Measurements from ENCODE around the gene SYNE3. TPM values are rescaled to one million over a fixed set of nuclear protein-coding genes. Genes with fewer than 3 reads are reported as not detected.
"Not testable (repeated sequence)": the region's sequence is repeated elsewhere in the genome, so short reads cannot be mapped to it uniquely, and the experiment has no call there.

SYNE3 gene
- total RNA-seq, 1 experiment from 2014 or later, result 1.9 TPM

GRCh38 chr14:95511687-95512086 lies 4.8 kb downstream of the SYNE3 start:
- H3K9me2 ChIP-seq (ENCODE audit: insufficient read depth), result no peaks in the 10 kb centered on the region
- POLR2A ChIA-PET (ENCODE audit: unreplicated experiment), result no interaction called here
- no peaks in the 10 kb centered on the region for H3K79me2 ChIP-seq (ENCODE audit: low read depth)
- H3K4me3 ChIP-seq, result no peak overlapping the region
- H2AFZ ChIP-seq, result no peak overlapping the region
- no TSS peak for BruUV-seq (replicated peaks)
- H4K20me1 ChIP-seq (ENCODE audit: insufficient read depth), result no peaks in the 10 kb centered on the region
- CTCF ChIA-PET, result no interaction called here
- H3K27ac ChIP-seq, result no peak overlapping the region
- H3F3A ChIP-seq (ENCODE audit: insufficient read depth, low read depth), result peaks cover 8% of the 10 kb centered on the region
- TF ChIP-seq, protein P1, sequence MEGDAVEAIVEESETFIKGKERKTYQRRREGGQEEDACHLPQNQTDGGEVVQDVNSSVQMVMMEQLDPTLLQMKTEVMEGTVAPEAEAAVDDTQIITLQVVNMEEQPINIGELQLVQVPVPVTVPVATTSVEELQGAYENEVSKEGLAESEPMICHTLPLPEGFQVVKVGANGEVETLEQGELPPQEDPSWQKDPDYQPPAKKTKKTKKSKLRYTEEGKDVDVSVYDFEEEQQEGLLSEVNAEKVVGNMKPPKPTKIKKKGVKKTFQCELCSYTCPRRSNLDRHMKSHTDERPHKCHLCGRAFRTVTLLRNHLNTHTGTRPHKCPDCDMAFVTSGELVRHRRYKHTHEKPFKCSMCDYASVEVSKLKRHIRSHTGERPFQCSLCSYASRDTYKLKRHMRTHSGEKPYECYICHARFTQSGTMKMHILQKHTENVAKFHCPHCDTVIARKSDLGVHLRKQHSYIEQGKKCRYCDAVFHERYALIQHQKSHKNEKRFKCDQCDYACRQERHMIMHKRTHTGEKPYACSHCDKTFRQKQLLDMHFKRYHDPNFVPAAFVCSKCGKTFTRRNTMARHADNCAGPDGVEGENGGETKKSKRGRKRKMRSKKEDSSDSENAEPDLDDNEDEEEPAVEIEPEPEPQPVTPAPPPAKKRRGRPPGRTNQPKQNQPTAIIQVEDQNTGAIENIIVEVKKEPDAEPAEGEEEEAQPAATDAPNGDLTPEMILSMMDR (conservative IDR thresholded peaks at IDR 0.05), result no peak
- no peak for TF ChIP-seq EZH2 (IDR thresholded peaks at IDR 0.05; ENCODE audit: low read depth)
- no peak for DNase-seq
- intact Hi-C loops (cut with micrococcal nuclease; ENCODE audit: unreplicated experiment), result no loop called here
- H3K36me3 ChIP-seq (ENCODE audit: low read depth), result no peaks in the 10 kb centered on the region
- peaks cover 17% of the 10 kb centered on the region for H3K4me1 ChIP-seq (replicated peaks; ENCODE audit: insufficient read depth)
- no peaks in the 10 kb centered on the region for H3K27me3 ChIP-seq (ENCODE audit: insufficient read depth, low read depth)
- H3K9me3 ChIP-seq (ENCODE audit: insufficient read depth, low read depth), result no peaks in the 10 kb centered on the region
- H3K4me2 ChIP-seq, result no peak overlapping the region

DNA sequence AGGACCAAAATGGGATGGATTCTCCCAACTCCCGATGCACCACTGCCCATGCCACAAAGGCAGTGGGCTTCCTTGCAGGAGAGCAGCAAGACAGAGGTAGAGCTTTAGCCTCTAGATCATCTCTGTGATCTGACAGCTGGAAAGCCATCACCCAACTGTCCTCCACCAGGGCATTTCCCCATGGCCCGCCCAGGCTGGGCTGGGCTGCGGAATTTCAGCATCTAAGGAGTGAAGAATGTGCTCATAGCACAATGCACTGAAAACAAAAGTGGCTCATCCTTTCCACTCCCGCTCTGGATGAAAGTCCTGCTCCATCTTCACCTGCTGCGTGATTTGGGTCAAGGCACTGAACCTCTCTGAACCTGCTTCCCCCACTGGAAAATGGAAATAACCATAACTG lies 5.6 kb downstream of the SYNE3 start:
- ChIA-PET POLR2A (ENCODE audit: unreplicated experiment) (no interaction called here), CTCF (no interaction called here)
- intact Hi-C loops (cut with micrococcal nuclease; ENCODE audit: unreplicated experiment), result no loop called here
- TF ChIP-seq, protein P1 (conservative IDR thresholded peaks at IDR 0.05), result no peak
- no peak for TF ChIP-seq EZH2 (IDR thresholded peaks at IDR 0.05; ENCODE audit: low read depth)
- Histone ChIP-seq H3K4me3 (no peak overlapping the region), H4K20me1 (ENCODE audit: insufficient read depth) (no peaks in the 10 kb centered on the region), H3K4me2 (no peak overlapping the region), H3K9me3 (ENCODE audit: insufficient read depth, low read depth) (no peaks in the 10 kb centered on the region), H3K4me1 (replicated peaks; ENCODE audit: insufficient read depth) (peaks cover 20% of the 10 kb centered on the region), H3F3A (ENCODE audit: insufficient read depth, low read depth) (peaks cover 8% of the 10 kb centered on the region), H3K27me3 (ENCODE audit: insufficient read depth, low read depth) (no peaks in the 10 kb centered on the region), H3K9me2 (ENCODE audit: insufficient read depth) (no peaks in the 10 kb centered on the region), H3K36me3 (ENCODE audit: low read depth) (no peaks in the 10 kb centered on the region), H3K27ac (no peak overlapping the region), H3K79me2 (ENCODE audit: low read depth) (no peaks in the 10 kb centered on the region), H2AFZ (no peak overlapping the region)
- no peak for DNase-seq
- no TSS peak for BruUV-seq (replicated peaks)

GRCh38 chr14:95510344-95510743 lies 6.1 kb downstream of the SYNE3 start:
- H3F3A ChIP-seq (ENCODE audit: insufficient read depth, low read depth); H3K79me2 ChIP-seq (ENCODE audit: low read depth); intact Hi-C loops (cut with micrococcal nuclease; ENCODE audit: unreplicated experiment); BruUV-seq (replicated peaks); DNase-seq; H3K36me3 ChIP-seq (ENCODE audit: low read depth); H3K27ac ChIP-seq; CTCF ChIA-PET; H3K4me2 ChIP-seq; H4K20me1 ChIP-seq (ENCODE audit: insufficient read depth); POLR2A ChIA-PET (ENCODE audit: unreplicated experiment); H2AFZ ChIP-seq; H3K27me3 ChIP-seq (ENCODE audit: insufficient read depth, low read depth); H3K4me3 ChIP-seq; H3K9me2 ChIP-seq (ENCODE audit: insufficient read depth); H3K9me3 ChIP-seq (ENCODE audit: insufficient read depth, low read depth): not testable (repeated sequence)
- peaks cover 20% of the 10 kb centered on the region for H3K4me1 ChIP-seq (replicated peaks; ENCODE audit: insufficient read depth)

DNA sequence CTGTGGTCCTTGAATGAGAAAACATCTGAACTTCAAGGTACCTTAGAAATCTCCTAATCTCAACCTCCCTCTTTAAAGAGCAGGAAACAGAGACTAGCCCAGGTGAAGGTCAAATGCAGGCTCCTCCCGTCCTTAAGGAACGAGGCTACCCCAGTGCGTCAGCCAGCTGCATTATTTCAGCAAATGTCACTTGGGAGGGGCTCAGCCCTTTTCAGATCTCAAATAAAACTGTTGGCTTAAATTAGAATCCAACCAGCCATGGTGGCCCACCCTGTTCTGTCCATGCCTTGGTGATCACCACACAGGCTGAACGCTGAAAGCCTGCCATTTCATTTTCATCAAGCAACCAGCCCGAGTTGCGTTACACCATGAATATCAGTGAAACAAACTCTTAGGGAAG lies 7.0 kb downstream of the SYNE3 start:
- CTCF ChIA-PET, result no interaction called here
- intact Hi-C loops (cut with micrococcal nuclease; ENCODE audit: unreplicated experiment), result no loop called here
- BruUV-seq (replicated peaks), result no TSS peak

More for the DNA sequence above, 7.0 kb downstream of the SYNE3 start:
- H3K4me2 ChIP-seq, result no peak overlapping the region
- TF ChIP-seq, protein P1 (conservative IDR thresholded peaks at IDR 0.05), result no peak
- no peak for TF ChIP-seq EZH2 (IDR thresholded peaks at IDR 0.05; ENCODE audit: low read depth)
- no peak overlapping the region for H3K27ac ChIP-seq
- H2AFZ ChIP-seq, result no peak overlapping the region
- POLR2A ChIA-PET (ENCODE audit: unreplicated experiment), result interaction anchor here (0.7 kb wide), 1 partner anchor 18 kb away, joined by 3 read pairs; no protein-coding TSS in a partner anchor
- no peaks in the 10 kb centered on the region for H3K9me3 ChIP-seq (ENCODE audit: insufficient read depth, low read depth)
- no peak for DNase-seq
- peaks cover 20% of the 10 kb centered on the region for H3K4me1 ChIP-seq (replicated peaks; ENCODE audit: insufficient read depth)
- no peaks in the 10 kb centered on the region for H3K27me3 ChIP-seq (ENCODE audit: insufficient read depth, low read depth)
- no peak overlapping the region for H3K4me3 ChIP-seq
- H3K79me2 ChIP-seq (ENCODE audit: low read depth), result no peaks in the 10 kb centered on the region
- no peaks in the 10 kb centered on the region for H4K20me1 ChIP-seq (ENCODE audit: insufficient read depth)
- H3K9me2 ChIP-seq (ENCODE audit: insufficient read depth), result no peaks in the 10 kb centered on the region
- no peaks in the 10 kb centered on the region for H3K36me3 ChIP-seq (ENCODE audit: low read depth)
- peaks cover 8% of the 10 kb centered on the region for H3F3A ChIP-seq (ENCODE audit: insufficient read depth, low read depth)
